Fibroblast of peridontal ligament (primary cell): ENCODE data around the gene MB.
"Not testable (repeated sequence)": the region's sequence is repeated elsewhere in the genome, so short reads cannot be mapped to it uniquely, and the experiment has no call there.

Experiments used
- DNase-seq: peaks from one replicate; pipeline ENCODE4 v3.0.0-alpha.2; 2010; ENCODE audit errors: extremely low read depth

Gene MB

GRCh38 chr22:35638001-35638400, 20.9 kb upstream of the MB start:
- DNase-seq = no peak

DNA sequence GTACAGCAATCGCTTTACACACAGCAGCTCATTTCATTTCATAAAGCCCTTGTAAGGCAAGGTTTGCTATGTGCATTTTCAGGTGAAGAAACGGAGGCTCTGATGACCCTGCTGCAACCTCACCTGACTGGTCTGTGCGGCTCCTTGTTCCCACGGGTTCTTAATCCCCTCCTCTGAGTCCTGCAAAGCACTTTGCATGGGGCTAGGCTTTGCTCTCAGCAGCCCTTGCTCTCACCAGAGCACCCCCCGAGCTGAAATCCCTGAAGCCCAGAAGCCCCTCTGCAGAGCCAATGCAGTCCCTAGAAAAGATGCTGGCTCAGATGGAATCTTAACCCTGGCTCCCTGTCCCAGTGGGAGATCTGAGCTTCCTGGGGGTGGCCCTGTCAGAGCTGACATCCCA, 20.1 kb upstream of the MB start:
- no peak for DNase-seq

GRCh38 chr22:35634943-35635540, 17.9 kb upstream of the MB start:
- DNase-seq = no peak

DNA sequence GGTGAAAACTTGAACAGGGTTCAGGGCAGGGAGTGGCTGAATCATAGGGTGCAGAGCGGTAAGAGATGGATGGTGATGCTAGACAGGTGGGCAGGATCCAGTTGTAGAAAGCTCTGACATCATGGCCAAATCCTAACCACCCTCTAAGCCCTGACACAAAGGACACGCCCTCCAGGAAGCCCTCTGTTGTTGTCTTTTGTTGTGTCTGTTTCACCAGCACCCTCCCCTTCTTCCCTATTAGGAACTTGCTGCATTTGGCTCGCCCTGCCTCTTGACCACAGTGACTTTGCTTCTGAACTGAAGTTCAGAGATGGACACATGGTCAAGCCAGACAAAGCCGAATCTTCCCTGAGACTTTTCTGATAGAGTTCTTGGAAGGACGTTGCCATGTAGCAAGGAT, 16.9 kb upstream of the MB start:
- no peak for DNase-seq

DNA sequence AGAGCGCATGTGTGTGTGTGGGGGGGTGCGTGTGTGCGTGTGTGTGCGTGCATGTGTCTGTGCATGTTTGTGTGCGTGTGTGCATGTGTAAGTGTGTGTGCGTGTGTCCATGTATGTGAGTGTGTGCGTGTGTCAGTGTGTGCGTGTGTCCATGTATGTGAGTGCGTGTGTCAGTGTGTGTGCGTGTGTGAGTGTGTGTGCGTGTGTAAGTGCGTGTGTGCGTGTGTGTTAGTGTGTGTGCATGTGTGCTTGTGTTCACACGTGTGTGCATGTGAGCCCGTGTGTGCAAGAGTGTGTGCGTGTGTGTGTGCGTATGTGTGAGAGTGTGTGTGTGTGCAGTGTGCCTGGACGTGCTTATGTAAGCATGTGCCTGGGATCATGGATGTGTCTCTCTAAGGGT, 16.4 kb upstream of the MB start:
- DNase-seq = no peak

GRCh38 chr22:35632935-35633334, 15.8 kb upstream of the MB start:
- no peak for DNase-seq

DNA sequence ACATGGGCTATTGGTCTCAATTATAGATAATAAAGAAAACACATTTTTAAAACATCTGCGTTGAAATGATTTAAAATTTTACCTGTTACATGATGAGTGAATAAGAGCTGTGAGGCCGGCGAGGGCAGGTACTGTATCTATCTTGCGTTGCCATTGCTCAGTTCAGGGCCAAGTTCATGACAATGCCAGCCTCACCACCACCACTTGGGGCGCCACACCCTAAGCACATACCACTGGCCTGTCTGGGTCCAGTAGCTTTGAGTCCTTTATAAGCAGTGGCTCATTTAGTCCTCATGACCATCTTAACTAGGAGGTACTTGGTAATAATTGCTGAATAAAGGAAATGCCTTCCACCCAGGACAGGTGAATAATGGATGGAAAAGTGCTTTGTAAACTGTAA, 14.5 kb upstream of the MB start:
- DNase-seq = no peak

GRCh38 chr22:35630891-35631290, 13.8 kb upstream of the MB start:
- DNase-seq = no peak

GRCh38 chr22:35630387-35630793, 13.3 kb upstream of the MB start:
- DNase-seq = peak; percentile 42

GRCh38 chr22:35629406-35630216, 12.5 kb upstream of the MB start:
- DNase-seq = peak; percentile 99

- no peak for DNase-seq
Observed at GRCh38 chr22:35628732-35629131, 11.6 kb upstream of the MB start.

DNA sequence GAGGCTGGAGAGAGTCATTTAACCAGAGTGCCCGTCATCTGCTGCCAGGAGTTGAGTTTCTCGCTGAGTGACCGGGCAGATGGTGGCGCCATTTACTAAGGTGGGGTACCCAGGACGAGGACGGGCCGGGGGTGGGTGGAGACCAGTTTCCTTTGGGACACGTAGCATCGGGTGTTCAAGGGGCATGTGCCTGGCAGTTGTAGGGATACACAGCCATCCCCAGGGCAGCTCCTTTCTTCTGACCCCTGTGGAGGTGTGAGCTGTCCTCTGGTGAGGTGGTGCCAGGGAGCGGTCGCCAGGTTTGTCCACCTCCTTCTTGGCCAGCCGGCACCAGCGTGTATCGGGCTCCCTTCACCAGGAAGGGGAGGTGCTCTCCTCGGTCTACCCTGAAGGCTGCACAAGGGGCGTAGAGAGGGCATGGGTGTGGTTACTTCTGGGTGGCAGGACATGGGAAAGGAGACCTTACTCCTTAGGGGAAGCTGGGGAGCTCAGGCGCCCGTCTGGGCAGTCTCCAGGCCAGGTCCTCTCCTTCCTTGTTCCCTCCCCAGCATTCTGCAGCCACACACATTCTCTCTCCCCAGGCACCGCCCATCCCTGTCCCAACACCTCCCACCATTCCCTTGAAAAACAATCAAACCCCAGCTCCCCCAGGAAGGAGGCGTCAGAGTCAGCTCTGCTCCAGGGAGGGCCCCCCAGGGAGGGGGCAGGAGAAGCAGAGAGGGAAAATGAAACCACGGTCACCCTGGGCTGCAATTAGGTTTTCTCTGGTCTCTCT, 10.3 kb upstream of the MB start:
- peak; percentile 94 for DNase-seq

GRCh38 chr22:35625763-35626432, 8.8 kb upstream of the MB start:
- no peak for DNase-seq

GRCh38 chr22:35624547-35624946, 7.4 kb upstream of the MB start:
- no peak for DNase-seq

DNA sequence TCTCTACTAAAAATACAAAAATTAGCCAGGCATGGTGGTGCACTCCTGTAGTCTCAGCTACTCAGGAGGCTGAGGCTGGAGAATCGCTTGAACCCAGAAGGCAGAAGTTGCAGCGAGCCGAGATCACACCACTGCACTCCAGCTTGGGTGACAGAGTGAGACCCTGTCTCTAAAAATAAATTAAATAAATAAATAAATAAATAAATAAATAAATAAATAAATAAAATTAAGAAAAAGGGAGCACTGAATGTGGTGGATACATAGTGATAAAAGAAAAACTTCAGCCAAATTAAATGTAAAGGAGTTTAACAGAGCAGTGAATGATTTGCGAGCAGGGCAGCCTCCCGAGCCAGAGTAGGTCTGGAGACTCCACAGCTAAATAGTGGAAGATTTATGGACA, 6.8 kb upstream of the MB start:
- DNase-seq = not testable (repeated sequence)

- DNase-seq = no peak
Observed at GRCh38 chr22:35622191-35622913, 5.2 kb upstream of the MB start.

DNA sequence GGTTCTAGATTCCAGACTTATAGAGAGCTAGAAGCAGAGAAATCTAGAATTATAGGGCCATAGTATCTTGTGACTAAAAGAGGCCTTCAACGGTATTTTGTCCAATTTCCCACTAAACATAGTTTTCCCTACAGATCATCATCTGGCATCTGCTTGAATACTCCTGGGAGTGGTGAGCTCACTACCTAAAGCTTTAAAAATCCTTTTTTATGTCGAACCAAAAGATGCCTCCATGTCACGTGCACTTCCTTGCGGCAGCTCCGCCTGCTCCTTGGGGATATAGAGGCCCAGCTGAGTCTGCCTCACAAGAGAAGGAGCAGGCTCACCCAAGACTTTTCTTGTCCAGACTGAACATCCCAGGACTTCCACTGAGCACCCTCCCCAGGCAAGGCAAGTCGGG, 4.3 kb upstream of the MB start:
- peak; percentile 47 for DNase-seq

- DNase-seq = peak; percentile 41
Observed at GRCh38 chr22:35620624-35621251, 3.6 kb upstream of the MB start.

DNA sequence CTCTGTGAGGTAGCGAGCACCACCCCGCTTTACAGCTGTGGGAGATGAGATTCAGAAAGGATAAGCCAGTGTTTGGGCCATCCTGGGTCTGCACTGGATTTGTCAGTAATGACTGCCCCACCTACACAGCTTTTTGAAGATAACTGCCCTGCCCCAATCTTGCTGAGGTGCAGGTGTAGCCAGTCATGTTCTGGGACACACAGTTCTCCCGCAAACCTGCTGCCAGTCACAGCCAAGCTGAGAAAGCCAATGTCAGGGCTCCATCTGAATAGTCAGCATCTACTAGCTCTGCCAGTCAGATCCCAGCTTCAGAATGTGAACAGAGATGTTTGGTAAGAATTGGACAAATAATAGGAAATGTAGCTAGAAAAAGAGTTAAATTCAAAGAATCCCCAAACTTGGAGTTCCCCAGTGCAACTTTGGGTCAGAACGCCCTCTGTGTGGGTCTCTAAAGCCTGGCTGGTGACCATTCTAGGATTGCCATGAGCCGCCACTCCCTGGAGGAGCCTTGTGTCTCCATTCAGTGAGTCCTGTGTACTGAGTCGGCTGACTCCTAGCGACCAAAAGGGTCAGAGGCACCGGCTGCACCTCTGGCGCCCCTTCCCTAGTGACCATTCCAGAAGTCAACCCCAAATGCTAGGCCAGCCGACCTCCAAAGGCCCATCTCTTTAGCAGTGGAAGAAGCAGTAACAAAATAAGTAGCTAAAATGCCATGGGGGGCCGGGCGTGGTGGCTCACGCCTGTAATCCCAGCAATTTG, 2.4 kb upstream of the MB start:
- DNase-seq = no peak
